HepG2 (cell line): ENCODE data around the gene RAI14. TPM values are rescaled to one million over a fixed set of nuclear protein-coding genes. Genes with fewer than 3 reads are reported as not detected.

ENCODE experiments used
- ARID5B ChIP-seq: IDR thresholded peaks from 2 replicates; pipeline ENCODE4 v1.4.0; 2020; ENCODE audit warnings: mild to moderate bottlenecking, missing genetic modification reagents
- BCLAF1 ChIP-seq: fragments of 450-650 bp; IDR thresholded peaks from 2 replicates; pipeline ENCODE4 v1.6.1; 2017; ENCODE audit warnings: mild to moderate bottlenecking
- CTCF ChIP-seq: sonication (generic); formaldehyde crosslinking; IDR thresholded peaks from 2 replicates; pipeline ENCODE4 v1.5.0; 2020; ENCODE audit warnings: mild to moderate bottlenecking, missing genetic modification reagents, moderate library complexity
- ERF ChIP-seq: IDR thresholded peaks from 2 replicates; pipeline ENCODE4 v1.6.1; 2018; ENCODE audit warnings: missing biosample characterization, missing genetic modification reagents
- GZF1 ChIP-seq: sonication (generic); formaldehyde crosslinking; IDR thresholded peaks from 2 replicates; pipeline ENCODE4 v1.5.1; 2020; ENCODE audit warnings: mild to moderate bottlenecking, missing genetic modification reagents
- KDM3A ChIP-seq: IDR thresholded peaks from 2 replicates; pipeline ENCODE4 v1.6.1; 2018; ENCODE audit warnings: low read depth, missing compliant biosample characterization
- MLLT10 ChIP-seq: sonication (generic); formaldehyde crosslinking; IDR thresholded peaks from 2 replicates; pipeline ENCODE4 v1.4.0; 2020; ENCODE audit warnings: missing genetic modification reagents
- PBX2 ChIP-seq: IDR thresholded peaks from 2 replicates; pipeline ENCODE4 v1.6.1; 2016; ENCODE audit warnings: control low read depth
- POLR2A ChIP-seq, 2 experiments: IDR thresholded peaks; 2 replicates each; pipeline ENCODE4 v1.6.1; 2011; ENCODE audit warnings: low read depth in 2 of 2, low read length in 2 of 2, mild to moderate bottlenecking in 1 of 2, moderate library complexity in 1 of 2; ENCODE audit not compliant: insufficient read depth in 1 of 2
- SMARCC2 ChIP-seq: fragments of 450-650 bp; IDR thresholded peaks from 2 replicates; pipeline ENCODE4 v1.6.1; 2017; ENCODE audit warnings: antibody characterized with exemption, mild to moderate bottlenecking
- STAT5B ChIP-seq: sonication (generic); formaldehyde crosslinking; IDR thresholded peaks from 2 replicates; pipeline ENCODE4 v1.4.0; 2020; ENCODE audit warnings: missing genetic modification reagents
- ZBTB7A ChIP-seq: sonication (generic); formaldehyde crosslinking; IDR thresholded peaks from 2 replicates; pipeline ENCODE4 v1.8.0; 2022; ENCODE audit warnings: mild to moderate bottlenecking, missing genetic modification reagents
- ZMYM4 ChIP-seq: sonication (generic); formaldehyde crosslinking; IDR thresholded peaks from 2 replicates; pipeline ENCODE4 v1.8.1; 2023; ENCODE audit warnings: mild to moderate bottlenecking, missing genetic modification reagents
- ZNF510 ChIP-seq: sonication (generic); formaldehyde crosslinking; IDR thresholded peaks from 2 replicates; pipeline ENCODE4 v1.4.0; 2020; ENCODE audit warnings: low read depth, mild to moderate bottlenecking, missing genetic modification reagents
- ZNF513 ChIP-seq: sonication (generic); formaldehyde crosslinking; conservative IDR thresholded peaks from 2 replicates; pipeline ENCODE4 v1.5.0; 2020; ENCODE audit warnings: missing genetic modification reagents
- ZNF552 ChIP-seq: sonication (generic); formaldehyde crosslinking; IDR thresholded peaks from 2 replicates; pipeline ENCODE4 v1.9.0; 2022; ENCODE audit warnings: missing genetic modification reagents, mild to moderate bottlenecking, borderline replicate concordance
- ZNF788 ChIP-seq: sonication (generic); formaldehyde crosslinking; IDR thresholded peaks from 2 replicates; pipeline ENCODE4 v1.5.0; 2020; ENCODE audit warnings: mild to moderate bottlenecking, missing genetic modification reagents, borderline replicate concordance
- polyA plus RNA-seq, 8 experiments: library from polyadenylated mRNA; depleted of rRNA in 3 of 8; stranded (reverse) in 7 of 8; unstranded in 1 of 8; fragments of >200 nt; fragmentation: Illumina TruSeq in 4 of 8; extraction: Trizol in 4 of 8; gene quantifications; 2 replicates each; pipeline versions ENCODE4 v1.2.1 to v1.2.3, GENCODE V29; 2011 to 2016; ENCODE audit warnings: low read depth in 4 of 8, missing spikeins in 1 of 8, mixed read lengths in 1 of 8; ENCODE audit not compliant: insufficient read depth in 1 of 8
- total RNA-seq, 5 experiments: library from RNA; depleted of rRNA; stranded (reverse); fragments of >200 nt; fragmentation: Illumina TruSeq; extraction: Trizol; gene quantifications; 2 replicates each; pipeline ENCODE4 v1.2.3, GENCODE V29; 2016; ENCODE audit warnings: low read depth in 1 of 5

RAI14 gene
- total and polyA plus RNA-seq, 2 of the 13 experiments (the other 11 are each of a cell fraction or from before 2014, with no cell fraction given) = 12.6 to 18.2 TPM

- peak; percentile 60; the same call in 1 of the 2 replicates for TF ChIP-seq ARID5B (CRISPR knock-in tag)
- no peak for TF ChIP-seq ZNF513 (CRISPR knock-in tag)
- TF ChIP-seq SMARCC2 = no peak
- TF ChIP-seq ZNF510 (CRISPR knock-in tag) = no peak
- no peak for TF ChIP-seq ZNF552
- no peak for TF ChIP-seq STAT5B (CRISPR knock-in tag)
- TF ChIP-seq ZNF788 (CRISPR knock-in tag) = peak; percentile 43; the same call in 1 of the 2 replicates
- peak; percentile 59 for TF ChIP-seq ZMYM4 (CRISPR knock-in tag)
- no peak for TF ChIP-seq CTCF
- no peak for TF ChIP-seq ZBTB7A (CRISPR knock-in tag)
- TF ChIP-seq KDM3A (CRISPR knock-in tag) = no peak
- peak in 1 of 2 experiments; percentile 21; a peak in 1 of 4 replicates for TF ChIP-seq POLR2A (IDR thresholded peaks at IDR 0.05; ENCODE audit: insufficient read depth in 1 of 2, low read depth in 2 of 2, low read length in 2 of 2)
- TF ChIP-seq ERF (CRISPR knock-in tag) = 0 out of 2 replicates have a peak, but pooled peaks have one; percentile 40
- TF ChIP-seq PBX2 = no peak
- 0 out of 2 replicates have a peak, but pooled peaks have one; percentile 30 for TF ChIP-seq GZF1
- no peak for TF ChIP-seq BCLAF1
- TF ChIP-seq MLLT10 (CRISPR knock-in tag) = no peak
Observed at GRCh38 chr5:34731435-34732232, 75.5 kb downstream of the RAI14 start (continued).
